B cell (primary cell): ENCODE data around the gene ZNF428. TPM values are rescaled to one million over a fixed set of nuclear protein-coding genes. Genes with fewer than 3 reads are reported as not detected.

Source experiments
- ATAC-seq: fragments of 200-7000 bp; cut with Tn5 transposase; one replicate; pipeline ENCODE4 v1.10.0; 2021; ENCODE audit warnings: low read depth, mild to moderate bottlenecking, moderate number of reproducible peaks, moderate library complexity
- CTCF ChIA-PET: fragments of 350-600 bp; sonication (Branson Sonifier 250); formaldehyde crosslinking; loops from one replicate; lab custom pipeline; 2021; ENCODE audit warnings: antibody characterized with exemption, inconsistent platforms; lab: Charles Lee
- POLR2A ChIA-PET: fragments of 350-600 bp; sonication (Branson Sonifier 250); formaldehyde crosslinking; loops from one replicate; lab custom pipeline; 2021; ENCODE audit warnings: antibody characterized with exemption; lab: Charles Lee
- DNase-seq: peaks from one replicate; pipeline ENCODE4 v3.0.0; 2013
- H2AFZ ChIP-seq: 2 replicates; pipeline ENCODE4 v1.6.1; 2012; ENCODE audit warnings: mild to moderate bottlenecking, low read depth, low read length; ENCODE audit not compliant: insufficient read depth, poor library complexity, severe bottlenecking
- H3K27ac ChIP-seq, 2 donors: 1 replicate in 1 of 2; 2 replicates in 1 of 2; pipeline ENCODE4 v1.5.1; 2012 to 2013; ENCODE audit warnings: low read length in 2 of 2, mild to moderate bottlenecking in 2 of 2, moderate library complexity in 1 of 2
- H3K27me3 ChIP-seq, 4 experiments: fragments of 200-600 bp in 1 of 4; sonication (generic) in 1 of 4; replicated peaks in 1 of 4; 1 replicate in 2 of 4; 2 replicates in 2 of 4; pipeline versions ENCODE4 v1.6.1 to v1.7.0; 2013 to 2016; ENCODE audit warnings: low read length in 3 of 4, mild to moderate bottlenecking in 2 of 4, mixed read lengths in 1 of 4, moderate library complexity in 1 of 4; ENCODE audit not compliant: insufficient read depth in 4 of 4, control insufficient read depth in 3 of 4; ENCODE audit errors: control extremely low read depth in 1 of 4
- H3K36me3 ChIP-seq, 2 experiments: replicated peaks in 1 of 2; 1 replicate in 1 of 2; 2 replicates in 1 of 2; pipeline versions ENCODE4 v1.6.1 to v1.7.1; 2013; ENCODE audit warnings: low read length in 1 of 2; ENCODE audit not compliant: insufficient read depth in 2 of 2, control insufficient read depth in 1 of 2; ENCODE audit errors: control extremely low read depth in 1 of 2, extremely low read depth in 1 of 2
- H3K4me1 ChIP-seq, 2 donors: fragments of 200-600 bp in 1 of 2; sonication (generic) in 1 of 2; 1 replicate in 1 of 2; 2 replicates in 1 of 2; pipeline versions ENCODE4 v1.5.1 to v1.6.1; 2013 to 2017; ENCODE audit warnings: low read length in 2 of 2; ENCODE audit not compliant: control insufficient read depth in 2 of 2, insufficient read depth in 2 of 2
- H3K4me2 ChIP-seq: replicated peaks from 2 replicates; pipeline ENCODE3; 2012; ENCODE audit warnings: mild to moderate bottlenecking, low read depth, low read length; ENCODE audit not compliant: poor library complexity, severe bottlenecking
- H3K4me3 ChIP-seq, 5 experiments: fragments of 200-600 bp in 1 of 5; sonication (generic) in 1 of 5; 1 replicate in 3 of 5; 2 replicates in 2 of 5; pipeline versions ENCODE4 v1.5.1 to v1.7.0; 2011 to 2016; ENCODE audit warnings: low read length in 4 of 5, mild to moderate bottlenecking in 4 of 5, low read depth in 2 of 5, control low read depth in 1 of 5, moderate library complexity in 1 of 5; ENCODE audit not compliant: insufficient read depth in 1 of 5; ENCODE audit errors: control extremely low read depth in 1 of 5, extremely low read depth in 1 of 5
- H3K79me2 ChIP-seq: fragments of 200-600 bp; sonication (generic); one replicate; pipeline ENCODE4 v1.6.0; 2016; ENCODE audit warnings: low read length; ENCODE audit not compliant: control insufficient read depth, insufficient read depth
- H3K9ac ChIP-seq: fragments of 200-600 bp; sonication (generic); 2 replicates; pipeline ENCODE4 v1.6.1; 2017; ENCODE audit warnings: mild to moderate bottlenecking, low read length, moderate library complexity
- H3K9me3 ChIP-seq, 3 donors: one replicate each; pipeline versions ENCODE4 v1.6.1 to v1.7.1; 2013; ENCODE audit warnings: low read length in 2 of 3; ENCODE audit not compliant: control insufficient read depth in 2 of 3, insufficient read depth in 1 of 3; ENCODE audit errors: control extremely low read depth in 1 of 3
- H4K20me1 ChIP-seq: 2 replicates; pipeline ENCODE4 v1.6.0; 2012; ENCODE audit warnings: mild to moderate bottlenecking, low read length; ENCODE audit not compliant: insufficient read depth, control insufficient read depth, poor library complexity, severe bottlenecking
- H3K27ac Mint-ChIP-seq: one replicate; pipeline ENCODE4 v1.8.0; 2021; ENCODE audit warnings: mixed read lengths
- H3K27me3 Mint-ChIP-seq: one replicate; pipeline ENCODE4 v1.8.0; 2021; ENCODE audit warnings: mixed read lengths
- H3K4me1 Mint-ChIP-seq: one replicate; pipeline ENCODE4 v1.8.0; 2021; ENCODE audit warnings: mixed read lengths
- H3K4me3 Mint-ChIP-seq: one replicate; pipeline ENCODE4 v1.8.0; 2021; ENCODE audit warnings: mixed read lengths
- H3K9me3 Mint-ChIP-seq: one replicate; pipeline ENCODE4 v1.8.0; 2022; ENCODE audit warnings: mixed read lengths; ENCODE audit not compliant: insufficient read depth
- EZH2 ChIP-seq: IDR thresholded peaks from 2 replicates; pipeline ENCODE4 v1.6.1; 2012; ENCODE audit warnings: borderline replicate concordance, low read depth, mild to moderate bottlenecking, moderate library complexity, low read length; ENCODE audit not compliant: insufficient read depth, poor library complexity, severe bottlenecking
- WGBS: methylation state at CpG from one replicate; pipeline ENCODE4 v1.1.5; 2013; ENCODE audit warnings: missing lambda C conversion rate; ENCODE audit not compliant: insufficient coverage; 5-methylcytosine and 5-hydroxymethylcytosine counted together
- intact Hi-C: fragments of 100-400 bp; cut with micrococcal nuclease; formaldehyde crosslinking; loops from one replicate; pipeline ENCODE4 v1.10.0; 2022
- polyA plus RNA-seq: library from polyadenylated mRNA; depleted of rRNA; stranded (reverse); fragments of >200 nt; gene quantifications from 2 replicates; pipeline ENCODE4 v1.2.3, GENCODE V29; 2012
- total RNA-seq, 2 donors: library from RNA; stranded (reverse); fragments of 120-200 nt in 1 of 2; gene quantifications; 1 replicate in 1 of 2; 2 replicates in 1 of 2; pipeline versions ENCODE4 v1.2.3 to v1.2.4, GENCODE V29; 2013 to 2022
- TF ChIP-seq, protein P1 (sequence below): fragments of 200-600 bp; IDR thresholded peaks from one replicate; pipeline ENCODE4 v1.8.0; 2022; ENCODE audit warnings: antibody characterized with exemption, mild to moderate bottlenecking

ZNF428 gene
- total and polyA plus RNA-seq, 2 donors (not counting 1 experiment from before 2014, with no cell fraction given), result 16.9 to 19.7 TPM

DNA sequence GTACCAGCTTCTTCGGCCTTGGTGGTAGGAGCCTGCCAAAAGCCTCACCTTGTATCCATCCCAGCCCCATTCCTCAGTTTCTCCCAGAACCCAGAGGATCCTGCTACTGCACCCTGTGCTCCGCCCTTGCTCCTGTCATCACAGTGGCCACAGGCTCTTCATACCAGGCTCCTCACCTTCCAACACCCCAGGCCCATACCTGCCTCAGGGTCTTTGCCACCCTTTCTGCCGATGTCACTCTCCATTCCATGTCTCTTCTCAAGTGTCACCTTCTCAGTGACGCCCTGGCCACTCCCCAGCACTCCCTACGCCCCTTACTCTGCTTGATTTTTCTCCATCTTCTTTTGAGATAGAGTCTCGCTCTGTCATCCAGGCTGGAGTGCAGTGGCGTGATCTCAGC is 9.6 kb downstream of the ZNF428 start:
- DNase-seq (no peak), ATAC-seq (no peak)
- TF ChIP-seq, protein P1, sequence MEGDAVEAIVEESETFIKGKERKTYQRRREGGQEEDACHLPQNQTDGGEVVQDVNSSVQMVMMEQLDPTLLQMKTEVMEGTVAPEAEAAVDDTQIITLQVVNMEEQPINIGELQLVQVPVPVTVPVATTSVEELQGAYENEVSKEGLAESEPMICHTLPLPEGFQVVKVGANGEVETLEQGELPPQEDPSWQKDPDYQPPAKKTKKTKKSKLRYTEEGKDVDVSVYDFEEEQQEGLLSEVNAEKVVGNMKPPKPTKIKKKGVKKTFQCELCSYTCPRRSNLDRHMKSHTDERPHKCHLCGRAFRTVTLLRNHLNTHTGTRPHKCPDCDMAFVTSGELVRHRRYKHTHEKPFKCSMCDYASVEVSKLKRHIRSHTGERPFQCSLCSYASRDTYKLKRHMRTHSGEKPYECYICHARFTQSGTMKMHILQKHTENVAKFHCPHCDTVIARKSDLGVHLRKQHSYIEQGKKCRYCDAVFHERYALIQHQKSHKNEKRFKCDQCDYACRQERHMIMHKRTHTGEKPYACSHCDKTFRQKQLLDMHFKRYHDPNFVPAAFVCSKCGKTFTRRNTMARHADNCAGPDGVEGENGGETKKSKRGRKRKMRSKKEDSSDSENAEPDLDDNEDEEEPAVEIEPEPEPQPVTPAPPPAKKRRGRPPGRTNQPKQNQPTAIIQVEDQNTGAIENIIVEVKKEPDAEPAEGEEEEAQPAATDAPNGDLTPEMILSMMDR, result no peak
- TF ChIP-seq EZH2, result no peak
- 85% methylated on average over 7 of the region's 7 CpGs for WGBS
- Histone ChIP-seq H3K4me3 (no peak overlapping the region), H3K27ac (no peak overlapping the region), H3K4me1 (peaks cover 3 to 8% of the 10 kb centered on the region in 2 donors), H4K20me1 (peaks cover 6% of the 10 kb centered on the region), H3K4me2 (no peak overlapping the region), H2AFZ (no peak overlapping the region), H3K79me2 (peaks cover 26% of the 10 kb centered on the region), H3K9me3 (no peaks in the 10 kb centered on the region), H3K9ac (no peak overlapping the region), H3K36me3 (peaks cover 0 to 26% of the 10 kb centered on the region in 2 experiments), H3K27me3 (no peaks in the 10 kb centered on the region)
- intact Hi-C loops, result no loop called here
- H3K27ac Mint-ChIP-seq, result no peak overlapping the region
- H3K9me3 Mint-ChIP-seq, result no peaks in the 10 kb centered on the region
- no peaks in the 10 kb centered on the region for H3K27me3 Mint-ChIP-seq
- ChIA-PET CTCF (interaction anchor here (0.6 kb wide), 1 partner anchor 77 kb away, joined by 3 read pairs; the partner anchor contains the start of gene ZNF575), POLR2A (no interaction called here)
- no peak overlapping the region for H3K4me3 Mint-ChIP-seq
- peaks cover 7% of the 10 kb centered on the region for H3K4me1 Mint-ChIP-seq

DNA sequence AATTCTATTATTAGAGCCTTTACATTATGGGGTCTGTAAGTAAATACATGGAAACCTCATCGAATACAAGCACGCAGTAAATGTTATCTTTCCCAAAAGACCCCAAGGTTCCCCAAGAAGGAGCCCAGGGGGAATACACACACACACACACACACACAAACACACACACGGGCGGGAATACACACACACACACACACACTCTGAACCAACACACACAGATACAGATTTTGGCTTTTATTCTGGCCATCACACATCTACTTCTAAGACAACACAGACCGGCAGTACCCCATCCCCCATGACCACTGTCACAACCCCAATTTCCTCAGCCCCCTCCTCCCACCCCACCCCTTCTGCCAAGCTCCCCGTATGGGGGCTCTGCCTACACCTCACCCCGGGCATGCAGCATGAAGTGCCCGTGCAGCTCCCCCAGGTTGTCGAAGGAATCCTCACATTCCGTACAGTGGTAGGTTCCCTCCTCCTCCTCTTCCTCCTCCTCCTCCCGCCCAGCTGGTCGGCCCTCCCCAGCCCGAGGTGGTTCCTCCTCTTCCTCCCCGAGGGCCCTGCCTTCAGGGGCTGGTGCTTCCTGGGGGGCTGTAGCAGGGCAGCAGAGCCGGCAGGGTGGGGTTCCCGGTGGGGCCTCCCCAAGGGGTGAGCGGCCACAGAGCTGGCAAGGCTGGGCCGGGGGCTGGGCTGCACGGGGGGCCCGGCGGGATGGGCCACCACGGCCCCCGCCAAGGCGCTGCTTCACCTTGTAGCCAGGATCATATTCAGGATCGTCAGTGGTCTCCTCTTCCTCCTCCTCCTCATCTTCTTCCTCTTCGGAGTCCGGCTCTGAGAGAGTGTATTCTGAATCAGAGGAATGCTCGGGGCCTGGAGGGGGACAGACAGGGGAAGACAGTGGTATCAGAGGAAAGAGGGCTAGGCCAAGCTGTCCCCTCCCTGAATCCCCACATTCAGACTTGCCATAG is 11.9 kb downstream of the ZNF428 start:
- Histone ChIP-seq H4K20me1 (peaks cover 6% of the 10 kb centered on the region), H3K27me3 (no peaks in the 10 kb centered on the region), H3K27ac (no peak overlapping the region), H3K79me2 (peaks cover 9% of the 10 kb centered on the region), H3K36me3 (peaks cover 0 to 16% of the 10 kb centered on the region in 2 experiments), H3K4me3 (peak overlapping the region in 1 of 5 experiments; percentile 15), H2AFZ (peak overlapping the region; percentile 49), H3K9me3 (no peaks in the 10 kb centered on the region), H3K9ac (no peak overlapping the region), H3K4me2 (peak overlapping the region; percentile 59), H3K4me1 (peaks cover 15 to 19% of the 10 kb centered on the region in 2 donors)
- Mint-ChIP-seq H3K4me1 (peaks cover 19% of the 10 kb centered on the region), H3K27me3 (no peaks in the 10 kb centered on the region), H3K4me3 (no peak overlapping the region), H3K9me3 (no peaks in the 10 kb centered on the region), H3K27ac (no peak overlapping the region)
- ATAC-seq (no peak), DNase-seq (no peak)
- POLR2A ChIA-PET, result no interaction called here
- intact Hi-C loops, result no loop called here
- no peak for TF ChIP-seq EZH2
- TF ChIP-seq, protein P1, result no peak
- 42% methylated on average over 19 of the region's 28 CpGs for WGBS
- CTCF ChIA-PET, result interaction anchor here (1.5 kb wide), 1 partner anchor 52 kb away, joined by 3 read pairs; no protein-coding TSS in a partner anchor
